Medulla oblongata (tissue), 1 donor: Measurements from ENCODE around the gene ACSBG1.
A peak's percentile ranks its signal among the peaks of the same experiment; 100 is the strongest.
"Not testable (repeated sequence)": the region's sequence is repeated elsewhere in the genome, so short reads cannot be mapped to it uniquely, and the experiment has no call there.

Source experiments
- DNase-seq: peaks from one replicate; pipeline ENCODE4 v3.0.0-alpha.2; 2015; ENCODE audit errors: extremely low spot score

The ACSBG1 gene

GRCh38 chr15:78251136-78251535, 16.8 kb upstream of the ACSBG1 start:
- no peak for DNase-seq

- DNase-seq: no peak
These were observed 14.8 kb upstream of the ACSBG1 start for GRCh38 chr15:78249131-78249530.

DNA sequence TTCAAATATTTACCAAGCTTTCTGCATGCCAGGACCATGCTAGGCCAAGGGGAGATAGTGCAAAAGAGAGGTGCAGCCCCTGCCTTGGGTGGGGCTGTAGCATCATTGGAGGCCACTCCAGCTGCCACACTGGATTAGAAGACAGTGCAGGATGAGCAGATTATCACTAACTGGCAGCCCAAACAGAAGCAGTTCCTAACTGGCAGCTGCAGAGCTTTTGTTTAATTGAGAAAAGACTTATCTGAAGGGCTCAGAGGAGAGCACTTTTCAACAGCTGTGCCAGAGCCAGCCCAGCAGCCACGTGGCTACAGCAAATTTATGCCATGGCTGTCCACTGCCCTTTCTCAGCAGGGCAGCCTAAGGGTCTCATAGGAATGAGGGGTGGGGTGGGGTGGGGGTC, 13.5 kb upstream of the ACSBG1 start:
- DNase-seq: no peak

DNA sequence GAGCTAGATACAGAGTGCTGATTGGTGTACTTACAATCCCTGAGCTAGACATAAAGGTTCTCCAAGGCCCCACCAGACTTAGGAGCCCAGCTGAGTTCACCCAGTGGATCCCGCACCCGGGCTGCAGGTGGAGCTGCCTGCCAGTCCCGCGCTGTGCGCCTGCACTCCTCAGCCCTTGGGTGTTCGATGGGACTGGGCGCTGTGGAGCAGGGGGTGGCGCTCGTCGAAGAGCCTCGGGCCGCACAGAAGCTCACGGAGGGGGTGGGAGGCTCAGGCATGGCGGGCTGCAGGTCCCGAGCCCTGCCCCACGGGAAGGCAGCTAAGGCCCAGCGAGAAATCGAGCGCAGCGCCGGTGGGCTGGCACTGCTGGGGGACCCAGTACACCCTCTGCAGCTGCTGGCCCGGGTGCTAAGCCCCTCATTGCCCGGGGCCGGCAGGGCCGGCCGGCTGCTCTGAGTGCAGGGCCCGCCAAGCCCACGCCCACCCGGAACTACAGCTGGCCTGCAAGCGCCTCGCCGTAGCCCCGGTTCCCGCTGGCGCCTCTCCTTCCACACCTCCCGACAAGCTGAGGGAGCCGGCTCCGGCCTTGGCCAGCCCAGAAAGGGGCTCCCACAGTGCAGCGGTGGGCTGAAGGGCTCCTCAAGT, 11.7 kb upstream of the ACSBG1 start:
- DNase-seq: not testable (repeated sequence)

- DNase-seq: not testable (repeated sequence)
These were observed 11.0 kb upstream of the ACSBG1 start for GRCh38 chr15:78245392-78245791.

DNA sequence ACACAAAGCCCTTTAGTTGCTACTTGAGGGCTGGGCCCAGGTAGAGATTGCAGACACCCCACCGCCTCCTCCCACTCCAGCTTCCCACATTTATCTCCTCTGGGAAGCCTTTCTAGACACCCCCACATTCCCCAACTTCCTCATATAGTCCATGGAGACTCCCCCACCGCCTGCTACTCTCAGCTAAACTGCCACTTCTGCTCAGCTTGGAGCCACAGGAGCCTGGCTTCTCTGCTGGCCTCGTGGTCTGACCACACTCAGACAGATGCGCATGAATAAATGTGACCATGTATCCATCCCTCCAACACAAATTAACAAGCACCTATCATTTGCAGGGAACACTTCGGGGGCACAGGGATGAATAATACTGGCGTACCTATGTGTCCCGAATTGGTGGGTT, 10.5 kb upstream of the ACSBG1 start:
- no peak for DNase-seq

DNA sequence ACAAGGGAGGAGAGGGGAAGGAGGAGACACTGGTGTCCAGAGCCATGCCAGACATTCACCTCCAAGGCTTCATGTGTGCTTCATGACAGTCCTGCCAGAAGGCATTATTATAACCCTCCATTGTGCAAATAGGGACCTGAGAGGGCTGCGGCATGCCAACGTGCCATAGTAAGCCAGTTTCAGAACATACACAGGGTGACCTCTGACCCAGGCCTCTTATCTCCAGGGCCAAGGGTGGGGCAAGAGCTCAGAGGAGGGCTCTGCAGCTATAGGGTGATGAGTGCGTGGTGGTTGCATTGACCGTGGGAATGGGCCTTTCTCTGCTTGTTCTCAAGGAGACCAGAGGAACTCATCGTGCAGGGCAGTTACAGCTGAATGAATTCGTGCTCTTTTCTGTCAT, 9.7 kb upstream of the ACSBG1 start:
- DNase-seq: no peak

DNA sequence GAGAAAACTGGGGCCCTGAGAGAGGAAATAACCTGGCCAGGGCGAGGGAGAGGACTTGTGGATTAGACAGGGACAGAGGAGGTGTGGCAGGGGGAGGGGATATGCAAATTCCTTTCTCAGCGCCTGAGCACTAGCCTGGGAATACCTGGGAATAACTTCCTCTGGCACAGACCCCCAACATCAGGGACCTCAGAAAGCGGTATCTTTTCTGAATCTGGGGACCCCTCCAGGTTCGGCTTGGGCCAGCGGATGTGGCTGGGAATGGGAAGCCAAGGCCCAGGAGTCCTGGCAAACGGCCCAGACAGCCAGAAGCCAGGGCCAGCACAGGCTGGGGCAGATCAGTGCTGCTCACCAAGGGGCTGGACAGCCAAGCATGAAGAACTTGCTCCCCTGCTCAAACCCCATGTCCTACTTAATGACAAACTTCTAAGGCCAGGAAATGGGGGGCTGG, 9.2 kb upstream of the ACSBG1 start:
- DNase-seq: peak; percentile 78

- no peak for DNase-seq
These were observed 8.7 kb upstream of the ACSBG1 start for GRCh38 chr15:78243058-78243457.

DNA sequence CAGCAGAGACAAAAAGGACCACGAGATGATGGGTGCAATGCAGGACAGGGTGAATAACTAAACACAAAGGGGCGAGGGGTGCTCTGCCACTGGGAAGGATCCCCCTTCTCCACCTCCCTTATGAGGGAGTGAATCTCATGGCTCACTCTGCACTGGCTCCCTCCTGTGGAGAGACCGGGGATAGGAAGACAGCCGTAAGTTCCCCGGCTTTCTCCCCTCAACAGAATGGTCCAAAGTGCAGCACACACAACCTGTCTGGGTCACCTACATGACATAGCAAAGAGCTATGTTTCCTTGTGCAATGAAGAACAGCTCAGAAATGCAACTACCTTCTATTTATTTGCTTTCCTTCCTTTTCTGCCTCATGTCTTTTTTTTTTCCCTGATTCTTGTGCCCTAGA, 7.8 kb upstream of the ACSBG1 start:
- no peak for DNase-seq

- peak; percentile 90 for DNase-seq
These were observed 6.7 kb upstream of the ACSBG1 start for GRCh38 chr15:78241017-78241416.

- DNase-seq: no peak
These were observed 5.4 kb upstream of the ACSBG1 start for GRCh38 chr15:78239811-78240210.

- no peak for DNase-seq
These were observed 2.8 kb upstream of the ACSBG1 start for GRCh38 chr15:78237146-78237545.

DNA sequence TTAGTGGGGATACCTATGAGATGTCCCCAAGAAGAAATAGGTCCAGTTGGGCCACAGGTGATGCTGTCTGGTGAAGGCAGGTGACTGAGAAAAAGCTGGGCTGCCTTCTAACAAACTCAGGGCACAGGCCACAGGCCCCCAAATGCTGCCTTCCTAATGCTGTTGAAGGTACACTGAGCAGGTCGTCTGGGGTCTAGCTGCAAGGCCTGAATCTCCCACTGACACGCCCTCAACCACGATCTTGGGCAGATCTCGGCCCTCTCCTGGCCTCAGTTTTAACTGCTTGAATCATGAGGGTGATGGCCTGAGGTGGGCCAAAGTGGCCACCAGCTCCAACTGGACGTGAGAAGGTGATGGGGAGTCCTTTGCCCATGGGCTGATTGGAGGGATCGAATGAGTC, 2.1 kb upstream of the ACSBG1 start:
- no peak for DNase-seq

GRCh38 chr15:78233496-78233895, 869 bp downstream of the ACSBG1 start:
- DNase-seq: no peak

GRCh38 chr15:78232951-78233350, 1.4 kb downstream of the ACSBG1 start:
- no peak for DNase-seq

- DNase-seq: no peak
These were observed 4.6 kb downstream of the ACSBG1 start for GRCh38 chr15:78229431-78230406.

DNA sequence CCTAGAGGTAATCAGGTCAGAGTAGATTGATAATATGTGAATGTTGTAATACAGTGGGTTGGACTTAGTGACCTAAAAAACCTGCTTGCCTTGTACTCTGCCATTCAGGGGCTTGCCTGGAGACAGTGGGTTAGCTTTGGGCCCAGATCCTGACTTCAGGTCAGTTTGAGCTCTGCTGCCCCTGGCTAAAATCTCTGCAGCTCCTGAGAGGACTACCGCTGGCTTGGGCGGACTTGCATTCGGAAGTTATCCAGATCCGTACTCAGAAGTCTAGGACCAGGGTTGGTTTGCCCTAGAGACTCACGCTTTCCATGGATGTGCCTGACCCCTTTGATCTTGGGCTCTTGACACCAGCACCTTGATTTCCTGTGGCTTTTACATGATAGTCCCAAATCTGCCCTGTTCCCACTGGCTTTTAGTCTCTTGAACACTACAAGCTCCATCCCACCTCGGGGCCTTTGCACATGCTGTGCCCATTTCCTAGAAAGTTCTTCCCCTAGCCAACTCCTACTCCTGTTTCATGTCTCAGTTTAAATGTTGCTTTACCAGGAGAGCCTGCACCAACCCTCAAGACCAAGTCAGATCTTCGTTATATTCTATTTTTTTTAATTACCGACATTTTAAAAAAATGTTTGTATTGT, 5.9 kb downstream of the ACSBG1 start:
- no peak for DNase-seq

DNA sequence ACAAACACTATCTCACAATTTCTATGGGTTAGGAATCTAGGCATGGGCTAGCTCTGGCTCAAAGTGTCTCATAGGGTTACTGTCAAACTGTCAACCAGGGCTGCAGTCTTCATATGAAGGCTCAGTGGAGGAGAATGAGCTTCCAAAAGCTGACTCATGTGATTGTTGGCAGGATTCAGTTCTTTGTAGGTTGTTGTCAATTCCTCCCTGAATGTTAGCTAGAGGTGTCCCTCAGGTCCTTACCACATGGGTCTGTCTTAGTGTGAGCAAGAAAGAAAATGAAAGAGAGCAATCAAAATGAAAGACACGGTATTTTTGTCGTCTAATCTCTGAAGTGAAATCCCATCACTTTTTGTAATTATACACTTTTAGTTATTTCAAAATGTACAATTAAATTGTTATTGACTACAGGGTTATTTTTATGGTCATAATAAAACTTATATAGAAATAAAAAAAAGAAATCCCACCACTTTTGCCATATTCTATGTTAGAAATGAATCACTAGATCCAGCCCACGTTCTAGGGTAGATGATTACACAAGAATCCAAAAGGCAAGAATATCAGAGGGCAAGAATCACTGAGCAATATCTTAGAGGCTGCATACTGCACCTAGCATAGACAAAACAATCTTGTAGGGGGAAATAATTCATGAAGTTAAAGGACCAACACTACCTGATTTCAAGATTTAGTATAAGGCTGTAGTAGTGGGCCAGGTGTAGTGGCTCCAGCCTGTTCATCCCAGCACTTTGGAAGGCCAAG, 8.4 kb downstream of the ACSBG1 start:
- no peak for DNase-seq

- DNase-seq: no peak
These were observed 10.3 kb downstream of the ACSBG1 start for GRCh38 chr15:78224023-78224411.

DNA sequence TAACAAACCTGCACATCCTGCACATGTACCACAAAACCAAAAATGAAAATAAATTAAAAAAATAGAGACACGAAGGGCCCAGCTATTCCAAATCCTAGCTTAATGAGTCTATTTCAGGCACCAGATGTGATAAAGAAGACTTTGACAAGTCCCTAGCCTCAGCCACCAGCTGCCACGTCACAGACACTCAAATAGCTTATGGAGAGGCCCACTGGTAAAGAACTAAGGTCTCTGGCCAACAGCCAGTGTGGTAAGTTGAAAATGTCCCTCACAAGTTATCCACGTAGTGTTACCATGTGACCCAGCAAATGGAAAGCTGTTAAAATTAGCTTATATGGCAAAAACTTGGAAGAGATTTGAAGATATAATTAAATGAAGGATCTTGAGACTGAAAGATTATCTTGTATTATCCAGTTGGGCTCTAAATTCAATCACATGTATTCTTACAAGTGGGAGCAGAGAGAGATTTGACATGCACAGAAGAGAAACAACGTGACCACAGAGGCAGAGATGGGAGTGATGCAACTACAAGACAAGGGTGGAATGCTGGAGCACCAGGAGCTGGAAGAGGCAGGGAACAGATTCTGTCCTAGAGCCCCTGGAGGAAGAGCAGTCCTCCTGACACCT, 10.9 kb downstream of the ACSBG1 start:
- no peak for DNase-seq
